Stimulated activated CD4-positive, alpha-beta T cell treated with anti-CD3 and anti-CD28 coated beads, Interleukin-4, amount 100 ng/mL, for 1 hour (primary cell): ENCODE data around the gene SUN3.

Experiments used
- DNase-seq: peaks from one replicate; pipeline ENCODE4 v3.0.0-alpha.2; 2020

SUN3 gene

DNA sequence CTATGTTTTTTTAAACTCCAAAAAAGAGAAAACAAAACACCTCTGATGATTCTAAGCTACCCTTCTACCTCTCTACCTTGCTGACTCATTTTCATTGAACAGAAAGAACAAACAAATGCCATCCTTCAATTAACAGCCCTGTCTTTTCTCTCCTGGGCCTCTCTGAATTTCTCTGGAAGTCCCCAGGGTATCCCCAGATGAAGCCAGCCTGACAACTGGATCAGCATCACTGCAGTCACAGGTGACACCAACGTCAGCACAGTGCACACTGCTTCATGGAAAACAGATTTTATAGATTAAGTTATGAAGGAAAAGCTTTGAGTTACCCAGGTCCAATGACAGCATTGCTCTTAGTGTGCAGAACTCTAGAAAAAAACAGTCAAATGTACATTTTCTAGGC is 55.2 kb downstream of the SUN3 start:
- no peak for DNase-seq

DNA sequence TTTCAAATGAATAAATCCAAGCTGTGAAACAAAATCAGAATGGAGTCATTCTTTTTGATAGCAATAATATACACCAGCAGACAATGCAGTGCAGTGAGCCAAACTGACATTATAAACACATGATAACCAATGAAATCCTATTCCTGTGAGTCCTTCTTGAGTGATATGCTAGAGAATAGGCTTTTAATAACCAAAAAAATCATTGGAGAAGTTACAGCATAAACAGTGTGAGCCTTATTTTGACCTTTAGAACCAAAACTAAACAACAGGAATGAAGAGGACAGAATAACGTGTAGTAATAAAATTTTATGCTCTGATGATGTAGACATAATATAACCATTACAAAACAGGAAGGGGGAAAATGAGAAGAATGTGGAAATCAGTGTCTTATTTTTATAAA is 58.1 kb downstream of the SUN3 start:
- no peak for DNase-seq

DNA sequence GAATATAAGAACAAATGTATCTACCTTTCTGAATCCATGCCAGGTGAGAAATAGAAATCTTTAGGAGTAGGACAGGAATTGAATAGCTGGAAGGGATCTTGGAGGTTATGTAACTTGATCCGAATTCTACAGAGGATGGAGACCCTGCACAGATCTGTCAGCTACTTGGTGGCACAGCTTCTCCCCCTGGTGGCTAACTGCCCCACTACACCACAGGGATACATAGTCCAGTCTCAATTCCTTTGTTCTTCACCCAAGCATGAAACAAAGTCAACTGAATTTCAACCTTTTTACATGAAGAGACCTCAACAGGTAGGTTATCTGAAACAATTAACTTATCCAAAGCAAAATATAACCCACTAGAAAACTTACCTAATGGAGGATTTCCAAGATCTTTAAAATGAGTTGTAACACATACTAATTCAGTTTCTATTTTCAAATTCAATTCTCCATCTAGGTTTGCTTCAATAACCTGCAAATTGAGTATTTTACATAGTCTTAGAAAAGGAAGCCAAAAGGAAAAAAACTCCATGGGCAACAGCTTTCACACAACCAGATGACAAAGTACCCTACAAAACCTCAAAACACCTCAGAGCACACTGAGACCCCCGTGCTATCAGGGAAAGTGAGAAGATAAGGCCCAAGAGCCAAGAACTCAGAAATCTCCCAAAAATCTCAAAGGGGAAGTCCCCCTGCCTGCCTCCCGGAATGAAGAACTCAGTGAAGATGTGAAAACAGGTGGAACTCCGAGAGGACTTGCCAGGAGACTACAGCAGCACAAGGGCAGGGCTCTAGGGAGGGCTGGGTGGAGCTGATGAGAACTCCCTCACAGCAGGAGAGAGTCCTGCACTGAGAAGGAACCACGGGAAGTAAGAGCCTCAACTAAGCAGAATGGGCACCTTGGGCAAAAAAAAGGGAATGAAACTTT is 59.8 kb downstream of the SUN3 start:
- peak; percentile 62 for DNase-seq

DNA sequence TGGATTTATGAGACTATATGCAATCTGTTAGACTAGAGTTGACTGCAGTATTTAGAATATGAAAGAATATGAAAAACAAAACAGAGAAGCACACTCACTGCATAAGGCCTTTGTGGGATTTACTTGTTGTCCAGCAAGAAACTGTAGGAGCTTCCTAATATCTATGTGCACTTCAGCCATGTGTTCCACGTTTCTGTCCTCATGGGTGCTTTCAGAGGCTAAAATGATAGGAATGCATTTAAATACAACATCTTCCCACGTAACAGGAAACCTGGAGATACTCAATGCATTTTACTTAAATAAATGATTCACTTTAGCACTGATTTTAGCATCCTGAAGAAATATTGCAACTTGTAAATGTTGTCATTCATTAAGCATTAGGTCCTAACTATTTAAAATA is 61.2 kb downstream of the SUN3 start:
- no peak for DNase-seq

DNA sequence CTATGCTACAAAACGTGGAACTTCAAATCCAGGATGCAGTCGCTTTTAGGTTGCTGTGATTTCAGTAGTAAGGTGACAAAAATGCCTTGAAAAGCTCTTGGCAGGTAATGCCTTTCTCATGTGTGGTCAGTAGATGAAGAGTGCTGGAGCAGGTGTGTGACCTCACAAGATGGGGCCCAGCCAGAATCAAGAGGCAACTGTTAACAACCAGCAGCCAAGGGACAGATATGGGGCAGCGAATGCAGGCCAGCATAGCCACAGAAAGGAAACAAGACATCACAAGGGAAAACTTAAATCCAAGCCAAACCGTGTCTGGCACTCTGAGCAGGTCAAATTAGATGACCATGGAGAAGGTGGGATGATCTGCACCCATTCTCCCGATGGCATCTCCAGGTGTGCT is 61.8 kb downstream of the SUN3 start:
- no peak for DNase-seq

DNA sequence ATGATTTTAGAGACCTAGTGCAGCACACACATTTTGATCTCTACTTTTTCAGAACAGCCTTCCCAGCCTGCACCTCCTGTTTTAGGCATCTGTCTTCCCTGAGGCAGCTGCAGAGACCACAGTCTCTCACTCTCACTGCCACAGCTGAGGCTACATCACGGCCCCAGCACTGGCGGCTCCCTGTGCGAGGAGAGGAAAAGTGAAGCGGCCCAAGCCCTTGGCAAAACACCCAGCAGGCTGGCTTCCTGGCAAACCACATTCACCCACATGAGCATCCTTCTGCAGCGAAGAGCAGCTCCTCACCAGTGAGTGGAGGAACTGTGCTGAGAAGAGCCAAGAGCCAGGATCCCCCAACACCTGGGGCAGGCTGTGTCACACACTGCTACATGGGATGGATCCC is 63.5 kb downstream of the SUN3 start:
- no peak for DNase-seq

DNA sequence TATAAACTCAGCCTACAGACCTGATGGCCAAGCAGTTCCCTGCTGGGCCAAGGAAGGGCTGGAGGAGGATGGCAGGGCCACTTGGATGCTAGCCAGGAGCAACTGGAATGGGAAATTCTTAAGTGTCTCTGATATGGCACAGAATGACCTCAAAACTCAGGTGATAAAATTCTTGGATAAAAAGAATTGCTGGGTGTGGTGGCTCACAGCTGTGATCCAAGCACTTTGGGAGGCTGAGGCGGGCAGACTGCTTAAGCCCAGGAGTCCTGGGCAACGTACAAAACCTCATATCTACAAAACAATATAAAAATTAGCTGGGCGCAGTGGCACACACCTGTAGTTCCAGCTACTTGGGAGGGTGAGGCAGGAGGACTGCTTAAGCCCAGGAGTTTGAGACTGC is 66.6 kb downstream of the SUN3 start:
- no peak for DNase-seq

DNA sequence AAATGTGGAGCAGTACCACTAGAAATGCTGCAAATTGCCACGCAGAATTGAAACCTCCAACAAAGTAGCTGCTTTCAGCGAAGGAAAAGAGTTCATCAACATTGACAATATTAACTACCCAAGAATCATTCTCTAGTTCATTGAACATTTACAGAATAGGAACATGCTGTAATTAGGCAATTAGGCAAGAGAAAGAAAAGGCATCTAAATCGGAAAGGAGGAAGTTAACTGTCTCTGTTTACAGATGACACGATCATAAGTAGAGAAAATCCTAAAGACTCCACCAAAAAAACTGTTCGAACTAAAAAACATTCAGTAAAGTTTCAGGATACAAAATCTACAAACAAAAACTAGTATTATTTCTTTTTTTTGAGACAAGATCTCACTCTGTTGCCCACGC is 71.8 kb downstream of the SUN3 start:
- DNase-seq = no peak

DNA sequence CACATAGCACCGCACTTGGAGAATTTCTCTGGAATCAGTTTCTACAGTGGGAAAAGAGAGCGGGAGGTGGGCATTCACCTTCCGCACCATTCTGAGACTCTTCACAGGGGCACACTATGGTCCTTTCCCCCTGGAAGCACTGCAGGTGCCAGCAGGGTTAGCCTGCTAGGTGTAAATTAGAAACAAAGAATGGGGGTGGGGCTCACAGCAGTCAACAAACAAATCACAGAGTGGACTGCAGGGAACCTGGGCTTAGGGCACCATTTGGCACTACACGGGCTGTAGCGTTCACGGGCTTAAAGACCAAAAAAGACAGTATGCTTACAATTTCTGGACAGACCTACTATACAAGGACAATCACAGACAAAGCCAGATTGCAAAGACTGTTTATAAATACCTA is 72.7 kb downstream of the SUN3 start:
- no peak for DNase-seq

DNA sequence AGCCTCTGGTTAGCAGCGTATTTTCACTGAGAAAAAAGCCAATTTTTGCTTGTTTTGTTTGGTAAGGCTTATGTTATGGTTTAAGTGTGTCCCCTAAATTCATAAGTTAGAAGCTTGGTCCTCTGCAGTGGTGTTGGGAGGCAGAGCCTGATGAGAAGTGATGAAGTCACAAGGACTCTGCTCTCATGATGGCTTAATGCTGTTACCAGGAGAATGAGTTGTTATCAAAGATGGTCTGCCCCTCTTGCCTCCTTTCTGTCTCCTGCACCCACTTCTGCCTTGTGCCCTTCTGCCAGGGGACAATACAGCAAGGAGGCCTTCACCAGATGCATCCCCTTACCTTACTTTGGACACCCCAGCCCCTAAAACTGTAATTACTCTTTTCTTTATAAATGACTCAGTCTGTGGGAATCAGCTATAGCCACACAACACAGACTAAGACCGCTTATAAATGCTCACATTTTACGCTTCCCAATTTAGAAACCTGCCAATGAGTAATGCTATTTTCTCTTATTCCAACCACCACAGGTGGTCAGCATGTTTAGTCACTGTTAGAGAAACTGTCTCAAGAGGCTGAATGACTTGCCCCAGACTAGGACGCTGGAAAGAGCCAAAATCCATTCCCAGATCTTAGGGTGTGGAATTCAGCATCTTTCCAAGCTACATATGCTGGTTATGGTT is 74.5 kb downstream of the SUN3 start:
- DNase-seq = no peak

DNA sequence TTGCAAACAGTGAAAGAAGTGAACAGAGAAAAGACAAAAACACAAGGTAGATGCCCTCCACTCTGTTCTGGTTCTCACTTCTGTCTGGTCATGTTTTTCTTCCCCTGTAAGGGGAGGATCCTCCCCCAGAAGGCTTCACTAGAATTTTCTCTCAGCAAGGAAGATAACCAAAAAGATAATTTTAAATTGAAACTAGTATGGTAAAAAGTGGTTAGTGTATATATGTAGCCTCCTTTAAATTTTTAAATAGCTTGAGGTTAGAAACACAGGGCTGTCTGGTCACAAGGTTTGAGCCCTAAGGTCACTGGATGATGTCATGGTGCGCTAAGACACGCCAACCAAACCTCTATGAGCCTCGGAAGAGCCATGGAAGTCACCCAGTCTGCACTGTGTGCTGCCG is 75.1 kb downstream of the SUN3 start:
- DNase-seq = no peak

DNA sequence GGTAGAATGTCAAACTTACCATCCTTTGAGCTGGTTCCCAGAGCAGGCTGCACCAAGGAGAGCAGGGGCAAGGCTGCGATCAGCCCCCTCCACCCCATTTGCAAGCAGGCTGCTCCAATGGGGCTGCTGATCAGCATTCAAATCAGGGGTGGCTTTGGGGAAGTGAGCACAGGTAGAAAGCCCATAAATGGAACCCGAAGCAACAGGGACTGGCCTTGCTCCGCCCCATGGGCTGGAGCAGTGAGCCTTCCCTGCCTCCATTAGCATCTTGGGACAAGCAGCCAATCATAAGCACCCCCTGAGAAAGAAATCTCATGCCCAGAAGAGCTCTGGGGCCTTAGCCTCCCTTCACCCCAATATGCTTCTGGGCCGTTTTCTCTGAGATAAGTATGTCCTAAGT is 76.7 kb downstream of the SUN3 start:
- DNase-seq = no peak

DNA sequence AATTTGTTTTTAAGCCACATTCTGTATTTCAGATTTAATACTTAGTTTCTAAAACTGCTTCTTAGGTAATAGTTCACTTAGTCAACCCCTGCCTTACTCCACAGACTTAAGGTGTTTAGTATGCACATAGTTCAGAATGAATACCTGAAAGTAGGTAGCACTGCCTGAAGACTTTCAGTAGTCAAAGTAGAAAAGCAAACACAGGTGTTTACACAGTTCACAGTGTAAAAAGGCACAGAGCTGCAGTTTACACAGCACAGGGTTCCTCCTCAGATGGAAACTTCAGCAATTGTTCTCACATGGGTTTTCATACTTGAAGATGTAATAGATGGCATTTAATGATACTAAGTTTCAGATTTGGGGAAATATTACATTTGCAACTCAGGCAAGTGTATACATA is 77.5 kb downstream of the SUN3 start:
- DNase-seq = no peak

DNA sequence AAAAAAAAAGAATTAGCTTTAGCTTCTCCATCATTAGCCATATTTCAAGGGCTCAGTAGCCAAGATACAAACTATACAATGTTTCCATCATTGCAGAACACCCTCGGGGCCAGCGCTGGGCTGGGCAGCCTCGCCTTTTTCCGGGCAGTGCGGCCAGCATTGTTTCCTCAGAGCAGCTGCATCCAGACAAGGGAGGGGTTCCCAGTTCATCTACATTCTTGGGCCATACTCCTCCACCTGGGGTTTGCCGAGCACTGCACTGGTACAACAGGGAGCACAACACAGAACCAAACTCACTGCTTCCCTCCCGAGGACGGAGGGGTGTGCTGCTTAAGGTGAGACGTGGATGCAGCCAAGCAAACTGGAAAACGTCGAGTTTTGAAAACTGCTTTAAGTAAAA is 78.2 kb downstream of the SUN3 start:
- DNase-seq = no peak

DNA sequence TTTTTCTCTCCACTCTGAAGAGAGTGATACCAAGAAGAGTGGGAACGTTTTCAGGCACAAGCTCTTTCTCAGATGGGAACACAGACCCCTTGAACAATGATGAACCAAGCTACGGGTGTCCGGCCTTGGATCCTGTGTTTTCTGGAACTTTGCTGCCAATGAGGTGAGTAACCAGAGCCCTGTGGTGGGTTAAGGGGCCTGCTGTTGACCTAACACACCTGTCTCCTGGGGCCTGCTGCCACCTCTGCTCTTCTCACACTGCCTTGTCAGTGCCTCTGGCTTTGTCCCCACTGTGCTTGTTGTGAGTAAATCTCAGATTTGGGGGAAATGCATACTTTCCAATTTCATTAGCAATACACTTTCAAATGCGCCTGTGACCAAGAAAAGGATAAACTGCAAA is 79.2 kb downstream of the SUN3 start:
- no peak for DNase-seq

DNA sequence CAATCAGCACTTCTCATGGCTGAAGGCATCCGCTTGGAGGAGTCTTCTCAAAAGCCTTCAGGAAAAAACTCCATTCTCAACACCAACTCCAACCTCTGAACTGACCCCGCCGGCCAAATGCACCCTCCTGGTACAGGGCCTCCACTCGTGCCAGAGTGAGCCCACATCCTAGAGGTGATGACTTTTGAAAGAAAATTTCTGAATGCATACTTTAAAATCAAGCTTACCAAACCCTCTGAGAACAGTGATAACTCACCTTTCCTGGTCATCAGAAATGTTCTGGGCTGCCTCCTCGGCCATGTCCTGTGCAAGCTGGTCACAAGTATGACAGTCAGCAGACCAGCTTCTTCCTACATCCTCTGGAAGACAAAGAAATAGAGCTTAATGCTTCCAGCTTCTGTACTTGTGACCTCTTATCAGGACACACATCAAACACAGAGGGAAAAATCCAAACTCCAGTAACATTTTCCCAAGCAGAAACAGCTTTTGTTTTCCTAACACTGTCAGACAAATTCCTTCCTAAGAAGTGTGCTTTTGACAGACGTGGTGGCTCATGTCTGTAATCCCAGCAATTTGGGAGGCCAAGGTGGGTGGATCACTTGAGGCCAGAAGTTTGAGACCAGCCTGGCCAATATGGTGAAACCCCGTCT is 80.6 kb downstream of the SUN3 start, which contains the start of gene PKD1L1:
TSS of gene PKD1L1 (minus strand) at position 326 of the 650 bp plus-strand sequence. CDS start at position 300, 26 bp downstream.
- no peak for DNase-seq

DNA sequence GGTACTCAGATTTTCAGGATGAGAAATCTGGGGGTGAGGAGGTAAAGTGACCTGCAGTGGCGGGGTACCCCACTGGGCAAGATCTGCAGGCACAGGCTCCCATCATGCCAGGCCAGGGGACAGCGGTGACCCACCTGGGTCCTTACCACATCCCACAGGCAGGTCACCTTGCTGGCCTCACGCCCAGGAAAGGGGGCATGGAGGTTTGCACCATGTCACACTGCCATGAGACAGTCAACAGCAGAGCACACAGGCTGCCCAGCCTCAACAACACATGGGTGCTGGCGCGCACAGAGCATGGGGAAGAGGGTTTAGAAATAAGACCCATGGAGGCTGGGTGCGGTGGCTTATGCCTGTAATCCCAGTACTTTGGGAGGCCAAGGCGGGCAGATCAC is 81.6 kb downstream of the SUN3 start:
- no peak for DNase-seq

DNA sequence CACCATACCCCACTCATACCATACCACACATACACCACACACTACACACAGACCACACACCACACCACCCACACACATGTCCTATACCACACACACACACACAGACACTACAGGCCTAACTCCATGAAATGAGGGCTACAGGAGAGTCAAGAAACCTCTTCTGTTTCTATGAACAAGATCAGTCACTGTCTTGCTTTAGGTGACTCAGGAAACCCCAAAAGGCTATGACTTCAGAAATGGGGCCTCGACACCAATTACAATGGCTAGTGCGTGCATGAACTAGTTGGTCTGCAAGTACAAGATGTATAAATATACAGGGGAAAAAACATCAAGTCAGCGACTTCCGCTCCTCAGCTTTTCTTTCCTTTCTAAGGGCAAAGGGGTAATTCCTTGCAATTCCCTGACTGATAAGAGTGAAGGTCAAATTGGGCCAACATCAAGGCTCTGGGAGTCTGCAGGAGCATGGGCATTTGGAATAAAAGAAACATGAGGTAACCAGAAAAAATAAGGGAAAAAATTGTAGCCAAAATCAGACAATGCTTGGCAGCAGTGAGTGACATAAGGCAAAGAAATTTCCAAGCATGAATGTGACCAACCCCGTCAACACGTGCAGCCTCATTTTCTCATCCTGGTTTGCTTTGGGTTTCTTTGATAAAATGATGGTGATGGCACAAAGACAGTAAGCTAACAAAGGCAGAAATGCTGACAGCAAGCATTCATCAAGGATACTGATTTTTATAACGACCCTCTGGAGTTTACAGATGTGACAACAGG is 82.1 kb downstream of the SUN3 start:
- DNase-seq = no peak

DNA sequence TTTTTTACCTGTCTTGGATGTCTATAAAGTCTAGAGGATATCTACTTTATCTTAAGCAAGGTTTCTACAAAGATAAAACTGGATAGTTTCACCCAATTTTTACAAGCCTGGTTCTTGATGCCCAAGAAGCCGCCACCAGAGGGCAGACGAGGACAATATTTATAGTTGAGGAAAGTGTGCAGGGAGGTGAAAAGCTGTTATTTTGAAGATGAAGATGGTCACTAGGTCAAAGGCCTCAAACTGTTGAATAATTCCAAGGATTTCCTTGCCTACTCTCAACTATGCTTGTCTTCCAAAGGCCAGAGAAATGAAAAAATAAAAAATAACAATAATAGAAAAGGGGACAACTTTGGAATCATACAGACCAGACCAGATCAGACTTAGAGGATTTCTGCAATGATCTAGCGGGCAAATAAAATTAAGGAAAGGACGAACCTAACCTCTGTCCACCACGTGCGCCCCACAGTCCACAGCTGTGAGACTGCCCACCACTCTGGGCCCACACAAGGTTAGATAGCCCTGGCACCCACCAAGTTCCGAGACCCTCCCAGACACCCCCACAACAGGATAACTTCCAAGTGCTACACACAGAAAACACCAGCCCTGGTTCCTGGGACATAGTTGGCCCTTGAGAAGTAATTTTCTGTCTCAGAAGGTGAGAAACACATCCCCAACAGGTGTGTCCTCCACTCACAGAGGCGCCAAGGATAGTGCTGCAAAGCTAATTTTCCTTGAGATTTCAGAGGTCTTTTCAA is 83.5 kb downstream of the SUN3 start:
- DNase-seq = peak; percentile 79

DNA sequence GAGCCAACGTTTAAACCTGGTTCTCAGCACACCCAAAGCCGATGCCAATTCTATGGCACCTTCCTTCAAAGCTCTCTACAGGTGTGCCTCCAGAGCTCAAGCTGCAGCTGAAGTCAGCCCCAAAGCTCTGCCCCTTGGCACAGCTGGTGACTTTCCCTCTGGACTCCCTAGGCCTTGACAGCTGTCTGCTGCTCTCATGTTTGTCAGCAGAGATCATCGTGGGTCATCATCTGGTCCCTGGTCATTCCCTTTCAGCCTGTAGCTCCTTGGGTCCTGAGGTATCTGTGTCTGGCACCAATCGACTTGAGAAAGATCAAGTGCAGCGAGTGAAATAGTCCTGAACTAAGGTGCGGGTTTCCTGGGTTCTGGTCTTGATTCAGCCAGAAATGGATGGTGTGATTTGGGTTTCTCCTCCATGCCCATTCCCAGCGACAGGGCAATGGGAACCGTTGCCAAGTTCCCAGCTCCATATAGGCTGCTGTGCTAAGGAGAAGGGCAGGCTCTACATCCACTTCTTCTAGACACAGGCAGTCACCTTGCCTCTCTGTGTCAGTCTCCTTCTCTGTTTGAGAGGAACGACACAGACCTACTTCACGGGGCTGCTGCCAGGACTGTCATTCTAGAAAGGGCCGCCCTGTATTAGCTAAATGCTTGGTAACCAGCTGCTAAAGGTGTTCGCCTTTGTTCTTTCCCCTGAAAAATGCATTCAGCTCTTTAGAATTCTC is 84.2 kb downstream of the SUN3 start:
- DNase-seq = no peak

DNA sequence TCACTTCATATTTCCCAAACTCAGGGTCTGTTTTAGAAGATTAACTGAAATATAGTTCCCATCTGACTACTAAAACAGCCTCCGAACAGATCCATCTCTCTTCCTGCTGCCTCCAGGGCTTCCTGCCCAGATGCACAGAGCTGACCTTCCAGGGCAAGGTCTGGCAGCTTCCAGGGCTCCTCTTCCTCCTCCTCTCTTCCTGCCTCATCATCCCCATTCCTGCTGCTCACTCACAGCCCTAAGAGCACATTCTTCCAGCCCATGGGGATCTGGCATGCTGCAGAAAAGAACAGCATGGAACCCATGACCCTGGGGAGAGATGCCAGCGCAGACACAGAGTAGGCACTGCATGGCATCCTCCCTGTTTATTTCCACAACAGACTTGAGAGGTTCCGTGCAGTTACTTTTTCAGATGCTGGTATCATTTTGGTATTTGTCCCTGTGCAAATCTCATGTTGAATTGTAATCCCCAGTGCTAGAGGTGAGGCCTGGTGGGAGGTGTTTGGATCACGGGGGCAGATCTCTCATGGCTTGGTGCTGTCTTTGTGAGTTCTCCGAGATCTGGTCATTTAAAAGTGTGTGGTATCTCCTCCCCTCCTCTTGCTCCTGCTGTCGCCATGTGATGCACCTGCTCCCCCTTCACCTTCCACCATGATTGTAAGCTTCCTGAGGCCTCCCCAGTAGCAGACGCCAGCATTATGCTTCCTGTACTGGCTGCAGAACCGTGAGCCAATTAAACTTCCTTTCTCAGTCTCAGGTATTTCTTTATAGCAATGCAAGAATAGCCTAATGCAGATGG is 85.0 kb downstream of the SUN3 start:
- no peak for DNase-seq
